NCI-H2081 treated with DMSO at 0.1 percent for 48 hours (cell line): ENCODE measurements around the gene KDM1A.

Experiments
- DNase-seq: peaks from one replicate; lab custom pipeline; 2025; lab: John Stamatoyannopoulos, UW

KDM1A gene

DNA sequence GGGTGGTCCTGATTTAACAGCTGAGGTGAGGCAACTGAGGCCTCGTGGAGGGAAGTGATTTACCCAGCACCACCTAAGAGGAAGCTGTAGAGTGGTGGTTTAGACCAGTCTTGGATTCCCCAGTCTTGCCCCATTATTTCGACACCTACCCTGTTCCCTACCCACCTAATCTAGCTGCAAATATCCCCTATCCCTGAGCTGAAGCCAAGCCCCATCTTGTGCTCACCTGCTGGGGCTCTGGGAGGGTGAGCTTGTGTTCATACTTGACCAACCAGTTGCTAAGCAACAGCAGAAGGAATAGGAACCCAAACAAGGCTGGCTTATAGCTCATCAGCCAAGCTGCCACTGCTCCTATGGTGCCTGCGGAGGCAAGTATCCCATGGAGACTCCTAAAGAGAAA, 5.6 kb upstream of the KDM1A start:
- peak; percentile 43 for DNase-seq

DNA sequence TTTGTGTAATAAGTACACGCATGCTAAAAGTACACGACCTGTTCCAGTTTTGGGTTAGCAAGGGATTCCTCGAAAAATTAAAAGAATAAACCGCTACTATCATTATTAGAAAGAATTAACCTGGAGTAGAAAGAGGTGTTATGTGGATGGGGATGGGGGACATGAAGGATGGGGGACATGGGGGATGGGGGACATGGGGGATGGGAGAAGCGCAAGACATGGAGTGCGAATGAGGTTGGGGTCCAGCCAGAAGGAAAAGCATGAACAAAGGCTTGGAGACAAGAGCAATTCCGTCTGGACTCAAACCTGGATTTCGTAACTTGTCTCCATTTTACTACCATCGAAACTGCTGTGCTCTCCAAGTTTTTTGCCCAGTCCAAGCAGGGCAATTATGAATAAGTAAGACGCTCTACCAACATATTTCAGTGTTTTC, 591 bp upstream of the KDM1A start:
- no peak for DNase-seq

DNA sequence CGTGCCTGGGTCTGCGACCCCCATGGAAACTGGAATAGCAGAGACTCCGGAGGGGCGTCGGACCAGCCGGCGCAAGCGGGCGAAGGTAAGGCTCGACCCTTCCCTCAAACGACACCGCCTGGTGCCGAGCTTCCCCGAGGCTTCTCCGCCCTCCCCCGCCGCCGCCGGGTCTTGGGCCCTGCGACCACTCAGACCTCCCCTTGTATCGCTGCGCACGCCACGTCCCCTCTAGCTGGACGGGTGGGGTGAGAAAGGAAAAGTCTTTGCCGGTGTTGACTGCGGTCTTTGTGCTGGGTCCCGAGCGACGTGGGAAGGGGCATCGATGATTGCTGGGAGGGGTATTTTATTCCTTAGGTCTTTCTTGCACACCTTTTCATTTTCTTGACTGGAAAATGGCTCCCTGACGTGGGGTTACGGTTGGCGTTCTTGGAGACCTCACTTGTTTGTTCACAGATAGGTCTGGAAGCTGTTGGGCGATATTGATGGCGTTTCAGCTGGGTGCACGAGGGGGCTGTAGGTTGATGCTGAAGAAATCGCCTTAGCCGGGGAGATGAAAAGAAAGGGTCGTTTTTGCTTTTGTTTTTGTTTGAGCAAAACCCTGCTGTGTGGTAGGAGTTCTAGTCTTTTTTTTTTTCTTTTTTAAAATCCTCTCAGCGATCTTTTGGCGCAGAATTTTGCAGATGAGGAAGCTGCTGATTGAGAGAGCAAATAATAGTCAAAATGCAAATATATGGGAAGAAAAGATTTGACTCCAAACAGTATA, 776 bp downstream of the KDM1A start:
- DNase-seq: no peak

DNA sequence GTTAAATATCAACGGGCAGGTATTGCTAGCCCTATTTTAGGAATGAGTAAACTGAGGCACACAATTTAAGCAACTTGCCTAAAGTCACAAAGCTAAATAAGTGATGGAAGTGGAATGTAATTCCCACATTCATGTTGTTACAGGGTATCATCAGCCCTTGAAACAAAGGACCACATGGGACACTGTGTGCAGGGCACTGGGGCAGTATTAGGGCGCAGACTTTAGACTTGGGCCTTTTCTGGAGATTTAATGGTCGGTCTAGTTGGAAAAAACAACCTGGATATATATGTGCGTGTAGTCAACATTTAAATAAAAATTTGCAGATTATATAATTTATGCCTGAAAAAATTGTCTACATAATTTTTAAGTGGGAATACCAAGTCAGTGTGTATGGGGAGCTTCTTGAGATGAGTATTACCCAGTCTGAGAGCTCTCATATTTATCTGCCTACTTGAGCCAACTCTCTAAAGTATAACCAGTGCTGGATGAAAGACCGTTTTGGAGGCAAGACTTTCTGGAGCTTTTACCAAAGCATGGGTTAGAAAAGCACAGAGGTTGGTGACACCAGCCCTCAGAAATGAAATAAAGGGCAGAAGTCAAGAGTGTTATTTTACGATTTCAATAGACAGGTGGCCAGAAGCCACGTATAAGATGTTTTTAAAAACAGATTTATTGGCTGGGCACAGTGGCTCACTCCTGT, 1.6 kb downstream of the KDM1A start:
- no peak for DNase-seq

DNA sequence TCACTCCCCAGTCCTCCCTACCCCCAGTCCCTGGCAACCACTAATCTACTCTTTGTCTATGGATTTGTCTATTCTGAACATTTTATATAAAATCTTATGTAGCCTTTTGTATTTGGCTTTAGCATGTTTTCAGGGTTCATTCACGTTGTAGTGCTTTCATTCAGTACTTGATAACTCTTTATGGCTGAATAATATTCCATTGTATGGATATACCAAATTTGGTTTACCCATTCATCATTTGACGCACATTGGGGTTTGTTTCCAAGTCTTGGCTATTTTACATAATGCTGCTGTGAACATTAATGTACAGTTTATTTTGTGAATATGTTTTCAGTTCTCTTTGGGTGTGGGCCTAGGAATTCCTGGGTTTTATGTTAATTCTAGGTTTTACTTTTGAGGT, 2.6 kb downstream of the KDM1A start:
- no peak for DNase-seq

DNA sequence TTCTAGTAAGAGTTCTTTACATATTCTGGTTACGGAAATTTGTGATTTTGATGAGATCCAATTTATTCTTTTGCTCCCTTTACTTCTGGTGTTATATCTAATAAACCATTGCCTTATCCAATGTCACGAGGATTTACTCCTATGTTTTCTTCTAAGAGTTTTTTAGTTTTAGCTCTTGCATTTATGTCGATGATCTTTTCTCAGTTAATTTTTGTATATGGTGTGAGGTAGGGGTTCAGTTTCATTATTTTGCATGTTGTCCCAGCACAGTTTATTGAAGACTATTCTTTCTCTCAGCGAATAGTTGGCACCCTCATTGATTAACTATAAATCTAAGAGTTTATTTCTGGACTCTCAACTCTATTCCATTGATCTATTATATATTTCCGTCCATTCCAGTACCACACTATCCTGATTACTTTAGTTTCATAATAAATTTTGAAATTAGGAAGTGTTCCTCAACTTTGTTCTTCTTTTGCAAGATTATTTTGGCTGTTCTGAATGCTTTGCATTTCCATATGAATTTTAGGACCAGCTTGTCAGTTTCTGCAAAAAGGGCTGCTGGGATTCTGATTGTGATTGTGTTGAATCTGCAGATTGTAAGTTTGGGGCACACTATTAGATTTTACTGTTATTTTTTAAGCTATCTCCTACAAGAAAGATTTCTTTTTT, 4.0 kb downstream of the KDM1A start:
- DNase-seq: no peak

DNA sequence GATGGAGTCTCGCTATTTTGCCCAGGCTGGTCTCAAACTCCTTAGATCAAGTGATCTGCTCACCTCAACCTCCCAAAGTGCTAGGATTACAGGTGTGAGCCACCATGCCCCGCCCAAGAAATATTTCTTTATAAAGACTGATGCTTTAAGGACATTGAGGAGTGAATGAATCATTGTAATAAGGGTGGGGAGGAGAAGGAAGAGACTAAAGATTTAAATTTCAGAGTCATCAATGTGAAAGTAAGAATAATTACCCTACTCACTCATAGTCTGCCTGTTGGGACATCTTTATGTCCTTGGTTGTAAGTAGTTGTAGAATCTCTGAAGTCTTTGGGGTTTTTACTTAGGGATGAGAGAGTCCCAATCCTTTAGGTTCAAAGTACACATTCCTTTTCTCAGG, 7.3 kb downstream of the KDM1A start:
- no peak for DNase-seq

DNA sequence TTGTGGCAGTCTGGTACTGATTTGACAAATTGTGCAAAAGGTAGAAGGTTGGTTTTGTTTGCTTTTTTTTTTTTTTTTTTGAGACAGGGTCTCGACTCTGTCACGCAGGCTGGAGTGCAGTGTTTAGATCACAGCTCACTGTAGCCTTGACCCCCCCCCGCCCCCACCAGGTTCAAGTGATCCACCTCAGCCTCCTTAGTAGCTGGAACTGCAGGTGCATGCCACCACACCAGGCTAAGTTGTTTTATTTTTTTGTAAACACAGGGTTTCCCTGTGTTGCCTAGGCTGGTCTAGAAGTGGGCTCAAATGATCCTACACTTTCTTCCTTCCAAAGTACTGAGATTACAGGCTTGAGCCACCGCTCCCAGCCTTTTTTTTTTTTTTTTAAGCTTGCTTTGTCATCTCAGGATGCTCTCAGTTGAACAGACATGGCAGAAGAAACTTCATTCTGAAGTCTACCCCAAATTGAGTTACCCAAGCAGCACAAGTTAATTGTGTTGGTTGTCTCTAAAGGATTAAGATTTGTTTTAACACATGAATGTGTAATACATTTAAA, 8.2 kb downstream of the KDM1A start:
- DNase-seq: no peak

DNA sequence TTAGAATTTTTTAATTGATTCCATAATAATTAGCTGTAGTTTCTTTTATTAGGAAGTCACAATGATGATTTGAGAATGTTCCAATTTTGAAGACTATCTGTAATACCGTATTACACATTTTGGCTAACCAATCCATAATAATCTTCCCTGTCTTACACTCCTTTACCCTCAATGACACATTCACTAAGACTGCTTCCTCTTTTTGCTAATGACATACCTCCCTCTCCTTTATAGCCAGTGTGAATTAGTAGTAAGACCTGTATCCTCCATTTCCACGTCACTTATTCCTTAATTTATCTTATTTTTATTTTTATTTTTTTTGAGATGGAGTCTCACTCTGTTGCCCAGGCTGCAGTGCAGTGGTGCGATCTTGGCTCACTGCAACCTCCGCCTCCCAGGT, 10.1 kb downstream of the KDM1A start:
- no peak for DNase-seq

DNA sequence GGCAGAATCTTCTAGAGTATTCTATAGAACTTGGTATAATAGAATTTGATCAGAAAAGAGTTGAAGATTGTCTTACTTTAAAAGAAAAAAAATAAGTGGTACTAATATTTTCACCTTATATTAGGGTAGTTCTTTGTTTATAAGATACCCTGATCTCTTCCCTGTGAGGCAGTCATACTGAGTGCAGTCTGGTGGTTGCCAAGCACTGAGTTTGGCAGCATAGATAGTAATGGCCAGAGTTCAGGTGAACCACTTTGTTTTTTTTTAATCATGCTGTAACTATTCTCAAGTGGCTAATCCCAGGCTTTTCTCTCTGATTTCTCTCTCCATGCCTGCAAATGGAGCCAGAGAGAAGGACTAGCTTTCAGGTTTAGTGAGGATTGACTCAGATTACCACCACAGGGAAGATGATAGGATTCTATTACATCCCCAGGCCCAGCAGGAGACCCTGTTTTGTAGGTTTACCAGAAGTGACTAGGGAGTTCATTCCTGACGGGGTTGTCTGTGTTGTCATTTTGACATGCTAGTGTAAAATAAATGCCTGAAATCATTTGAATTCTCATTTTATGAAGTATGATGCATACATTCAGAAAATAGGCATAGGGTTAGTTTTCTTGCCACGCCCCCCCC, 16.7 kb downstream of the KDM1A start:
- DNase-seq: no peak

DNA sequence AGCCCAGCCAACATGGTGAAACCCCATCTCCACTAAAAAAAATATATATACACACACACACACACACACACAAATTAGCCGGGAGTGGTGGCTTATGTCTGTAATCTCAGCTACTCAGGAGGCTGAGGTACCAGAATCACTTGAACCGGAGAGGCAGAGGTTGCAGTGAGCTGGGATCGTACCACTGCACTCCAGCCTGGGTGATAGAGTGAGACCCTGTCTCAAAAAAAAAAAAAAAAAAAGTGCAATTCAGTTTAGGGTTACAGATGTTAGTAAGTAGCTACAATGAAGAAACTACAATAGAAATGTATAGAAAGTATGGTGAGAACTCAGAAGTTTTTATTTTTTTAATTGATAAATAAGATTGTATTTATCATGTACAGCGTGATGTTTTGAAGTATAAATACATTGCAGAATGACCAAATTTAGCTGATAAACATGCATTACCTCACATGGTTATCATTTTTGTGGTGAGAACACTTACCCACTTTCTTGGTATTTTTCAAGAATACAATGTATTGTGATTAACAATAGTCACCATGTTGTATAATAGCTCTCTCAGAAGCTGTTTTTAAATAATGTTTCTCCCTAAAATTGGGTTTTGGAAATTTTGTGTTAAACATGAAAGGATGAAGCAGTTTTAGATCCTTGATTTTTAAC, 17.9 kb downstream of the KDM1A start:
- DNase-seq: no peak

DNA sequence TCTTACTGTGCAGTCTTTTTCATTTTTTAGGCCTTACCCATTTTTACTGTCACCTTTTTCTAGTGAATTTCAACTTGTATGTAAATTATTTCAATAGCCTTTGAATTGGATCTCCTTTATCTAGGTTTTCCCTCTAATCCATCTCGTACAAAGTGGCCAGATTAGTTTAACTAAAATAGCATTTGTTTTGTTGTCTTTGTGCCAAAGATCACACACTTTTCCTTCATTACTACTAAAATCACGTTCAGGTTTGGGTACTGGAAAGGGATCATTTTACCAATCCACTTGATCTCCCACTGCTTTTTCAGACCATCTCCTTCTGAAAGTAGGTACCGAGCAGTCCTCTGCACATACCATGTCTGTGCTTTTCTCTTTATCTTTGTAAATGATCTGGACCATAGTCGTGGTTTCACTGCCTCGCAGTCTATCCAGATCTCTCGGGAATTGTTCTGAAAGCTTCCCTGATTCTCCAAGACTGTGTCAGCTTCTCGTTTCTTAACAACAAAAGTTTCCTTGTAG, 20.1 kb downstream of the KDM1A start:
- DNase-seq: no peak

DNA sequence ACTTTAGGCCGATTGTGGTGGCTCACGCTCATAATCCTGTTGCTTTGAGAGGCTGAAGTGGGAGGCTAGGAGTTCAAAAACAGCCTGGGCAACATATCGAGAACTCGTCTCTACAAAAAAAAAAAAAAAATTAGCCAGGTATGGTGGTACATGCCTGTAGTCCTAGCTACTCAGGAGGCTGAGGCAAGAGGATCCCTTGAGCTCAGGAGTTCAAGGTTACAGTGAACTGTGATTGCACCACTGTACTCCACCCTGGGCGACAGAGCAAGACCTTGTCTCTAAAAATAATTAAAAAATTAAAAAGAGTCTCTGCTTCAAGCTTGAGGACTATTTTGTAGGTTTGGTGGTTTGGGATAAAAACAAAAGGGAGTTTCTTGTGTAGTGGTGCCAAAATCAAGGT, 21.2 kb downstream of the KDM1A start:
- no peak for DNase-seq

DNA sequence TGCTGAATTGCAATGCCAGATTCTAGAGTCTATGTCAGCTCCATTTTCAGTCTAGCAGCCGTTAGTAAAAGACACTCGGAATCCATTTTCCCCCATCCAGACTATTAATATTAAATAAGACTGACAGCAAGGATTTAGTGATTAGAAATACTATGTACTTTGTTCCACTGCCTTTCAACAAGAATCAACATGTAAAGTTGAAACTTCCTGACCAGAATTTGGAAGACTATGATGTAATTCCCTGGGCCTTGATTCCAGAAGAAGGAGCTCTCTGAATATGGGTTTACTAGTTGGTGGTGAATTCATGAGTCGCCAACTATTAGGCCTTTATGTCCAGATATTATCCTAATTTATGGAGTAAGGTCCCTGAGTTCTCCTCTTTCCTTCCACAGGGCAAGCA, 24.8 kb downstream of the KDM1A start:
- DNase-seq: no peak

DNA sequence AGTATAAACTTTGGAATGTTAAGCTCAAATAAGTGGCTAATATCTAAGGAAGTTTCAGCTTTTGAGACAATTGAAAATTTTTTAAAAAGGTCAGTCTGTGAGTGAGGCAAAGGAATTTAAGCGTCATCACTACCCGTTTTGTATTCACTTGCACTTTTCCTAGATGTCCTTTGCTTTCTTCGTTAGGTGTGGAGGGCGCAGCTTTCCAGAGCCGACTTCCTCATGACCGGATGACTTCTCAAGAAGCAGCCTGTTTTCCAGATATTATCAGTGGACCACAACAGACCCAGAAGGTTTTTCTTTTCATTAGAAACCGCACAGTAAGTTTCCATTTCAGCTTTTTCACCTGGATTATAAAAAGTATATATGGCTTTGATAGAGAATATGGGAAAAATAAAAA, 30.9 kb downstream of the KDM1A start:
- DNase-seq: no peak

DNA sequence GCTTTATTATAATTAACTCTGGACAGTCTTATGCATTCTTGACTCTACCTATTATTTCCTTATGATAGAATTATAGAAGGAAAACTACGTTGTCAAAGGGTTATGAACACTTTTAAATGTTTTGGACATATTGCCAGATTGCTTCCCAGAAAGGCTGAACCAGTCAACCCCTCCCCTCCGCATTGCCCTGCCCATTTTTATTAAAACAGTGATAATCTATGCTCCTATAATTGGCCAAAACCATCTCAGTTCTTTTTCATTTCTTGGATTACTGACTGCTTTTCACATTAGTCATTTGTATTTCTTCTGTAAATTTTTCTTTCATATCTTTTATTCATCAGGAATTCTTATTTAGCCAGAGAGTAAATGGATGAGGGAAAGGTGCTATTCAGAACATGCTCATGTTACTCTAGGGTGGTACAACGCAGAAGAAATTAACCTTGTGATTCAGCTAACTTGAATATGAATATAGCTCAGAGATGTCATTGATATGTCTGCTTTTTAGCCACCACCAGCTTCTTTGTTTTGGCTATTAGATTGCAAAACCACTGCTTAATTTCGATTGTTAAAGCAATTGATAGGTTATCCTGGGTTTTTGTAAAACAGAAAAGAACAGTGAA, 32.1 kb downstream of the KDM1A start:
- DNase-seq: no peak

DNA sequence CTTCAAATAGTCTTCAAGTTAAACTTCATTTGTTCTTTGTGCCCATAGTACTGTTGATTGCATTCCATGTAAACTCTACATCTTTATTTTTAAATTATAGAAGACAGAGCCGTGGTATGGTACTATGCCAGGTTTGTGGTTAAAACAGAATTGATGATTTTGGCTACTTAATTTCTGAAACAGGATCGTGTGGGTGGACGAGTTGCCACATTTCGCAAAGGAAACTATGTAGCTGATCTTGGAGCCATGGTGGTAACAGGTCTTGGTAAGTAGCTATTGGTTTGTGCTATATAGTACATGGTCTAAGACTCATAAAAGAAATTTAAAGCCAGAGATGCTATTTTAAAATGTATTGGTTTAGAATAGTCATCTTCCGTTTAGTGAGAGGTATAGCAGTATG, 38.0 kb downstream of the KDM1A start:
- no peak for DNase-seq

DNA sequence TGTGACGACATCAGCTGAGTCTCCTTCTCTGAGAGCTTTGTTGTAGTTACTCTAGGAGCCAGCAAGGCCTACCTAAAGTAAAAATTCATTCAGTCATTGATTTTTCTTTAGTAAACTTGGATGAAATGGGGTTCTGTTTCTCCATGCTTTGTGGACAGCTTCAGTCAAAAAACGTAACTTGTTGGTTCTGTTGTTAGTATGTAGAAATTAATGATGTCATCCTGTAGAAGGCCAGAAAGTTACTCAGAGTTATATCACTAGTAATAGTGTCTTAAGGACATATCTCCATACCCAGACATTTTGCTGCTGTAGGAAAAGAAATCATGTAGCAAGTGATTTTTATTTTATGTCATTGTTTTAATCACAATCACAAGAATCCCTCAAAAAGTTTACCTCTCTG, 43.0 kb downstream of the KDM1A start:
- DNase-seq: no peak

DNA sequence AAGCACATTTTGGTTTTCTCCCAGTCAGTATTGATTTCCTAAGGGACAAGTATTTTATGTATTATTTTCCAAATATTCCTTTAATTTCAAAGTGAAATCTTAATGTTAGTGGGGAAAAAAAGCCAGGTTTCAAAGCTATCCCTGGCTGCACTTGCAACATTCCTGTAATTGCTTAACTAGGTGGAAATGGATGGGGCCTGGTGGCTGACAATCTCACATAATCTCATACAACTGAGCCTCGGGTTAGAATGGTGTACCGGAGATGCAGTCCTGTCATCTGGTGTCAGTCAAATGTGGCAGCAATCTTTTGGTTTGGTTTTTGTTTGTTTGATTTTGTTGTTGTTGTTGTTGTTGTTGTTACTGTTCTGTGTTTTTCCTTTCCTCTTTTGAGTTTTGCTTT, 46.1 kb downstream of the KDM1A start:
- no peak for DNase-seq

DNA sequence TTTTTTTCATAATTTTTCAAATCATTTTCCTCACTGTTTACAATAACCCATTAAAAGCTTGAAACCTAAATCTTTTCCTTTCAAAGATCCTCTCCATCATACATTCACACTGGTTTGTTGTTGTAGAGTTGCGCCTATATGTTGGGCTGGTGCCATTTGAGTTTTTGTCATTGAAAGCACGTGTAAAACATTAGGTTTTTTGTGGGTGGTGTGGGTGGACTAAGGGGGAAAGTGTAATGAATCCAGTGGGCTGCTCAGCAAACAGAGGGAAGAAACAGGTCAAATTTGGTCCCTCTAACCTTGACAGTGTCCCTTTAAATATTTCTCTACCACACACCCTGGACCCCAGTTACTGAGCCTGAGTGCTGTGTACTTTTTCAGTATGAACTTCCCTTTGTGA, 46.8 kb downstream of the KDM1A start:
- DNase-seq: no peak

DNA sequence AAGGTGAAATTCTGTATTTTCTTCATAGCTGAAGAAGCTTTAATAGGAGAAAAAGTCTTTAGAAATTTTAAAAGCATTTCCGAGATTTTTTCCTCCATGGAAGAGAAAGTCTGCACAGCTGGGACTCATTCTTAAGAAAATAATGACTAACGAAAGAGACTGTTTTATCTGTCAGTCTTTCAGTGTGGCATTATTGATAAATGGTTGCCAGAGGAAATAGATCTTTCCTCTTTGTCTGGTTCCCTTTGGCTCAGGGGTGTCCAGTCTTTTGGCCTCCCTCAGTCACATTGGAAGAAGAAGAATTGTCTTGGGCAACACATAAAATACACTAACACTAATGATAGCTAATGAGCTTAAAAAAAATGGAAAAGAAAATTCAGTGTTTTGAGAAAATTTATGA, 49.9 kb downstream of the KDM1A start:
- no peak for DNase-seq
